ENCODE results near the gene DNAH1. TPM values are rescaled to one million over a fixed set of nuclear protein-coding genes. Genes with fewer than 3 reads are reported as not detected.

Gene DNAH1
- total RNA-seq, 2 donors from 2014 or later, result 1.5 to 2.5 TPM

GRCh38 chr3:52313188-52313773, 2.8 kb upstream of the DNAH1 start:
- Histone ChIP-seq H3K27ac (peak overlapping the region in 1 of 2 donors; percentile 35), H3K27me3 (no peaks in the 10 kb centered on the region), H3K9me3 (no peaks in the 10 kb centered on the region), H3K4me3 (no peak overlapping the region), H3K4me1 (peaks cover 0 to 25% of the 10 kb centered on the region in 2 donors), H3K36me3 (no peaks in the 10 kb centered on the region)
- no peak for DNase-seq (ENCODE audit: low spot score)
- TF ChIP-seq CTCF (IDR thresholded peaks at IDR 0.05), result no peak

- Histone ChIP-seq H3K9me3 (no peaks in the 10 kb centered on the region), H3K36me3 (no peaks in the 10 kb centered on the region), H3K4me3 (no peak overlapping the region), H3K27me3 (no peaks in the 10 kb centered on the region), H3K4me1 (peaks cover 0 to 26% of the 10 kb centered on the region in 2 donors), H3K27ac (peak overlapping the region; percentile 29 to 35)
- DNase-seq (ENCODE audit: low spot score), result peak; percentile 69
- TF ChIP-seq CTCF (IDR thresholded peaks at IDR 0.05), result no peak
Observed at GRCh38 chr3:52313774-52314188, 2.3 kb upstream of the DNAH1 start.

GRCh38 chr3:52314489-52314888, 1.6 kb upstream of the DNAH1 start:
- H3K27ac ChIP-seq, result peak overlapping the region in 1 of 2 donors; percentile 35
- H3K4me1 ChIP-seq, result peaks cover 0 to 26% of the 10 kb centered on the region in 2 donors
- H3K9me3 ChIP-seq, result no peaks in the 10 kb centered on the region
- no peaks in the 10 kb centered on the region for H3K36me3 ChIP-seq
- no peak overlapping the region for H3K4me3 ChIP-seq
- DNase-seq (ENCODE audit: low spot score), result no peak
- H3K27me3 ChIP-seq, result no peaks in the 10 kb centered on the region
- TF ChIP-seq CTCF (IDR thresholded peaks at IDR 0.05), result no peak

- TF ChIP-seq CTCF (IDR thresholded peaks at IDR 0.05), result no peak
- Histone ChIP-seq H3K4me3 (no peak overlapping the region), H3K27me3 (no peaks in the 10 kb centered on the region), H3K9me3 (no peaks in the 10 kb centered on the region), H3K27ac (no peak overlapping the region), H3K4me1 (peaks cover 0 to 26% of the 10 kb centered on the region in 2 donors), H3K36me3 (no peaks in the 10 kb centered on the region)
- no peak for DNase-seq (ENCODE audit: low spot score)
Observed at GRCh38 chr3:52315006-52315405, 1.1 kb upstream of the DNAH1 start.

GRCh38 chr3:52317208-52318000, 1.3 kb downstream of the DNAH1 start:
- H3K4me1 ChIP-seq, result peaks cover 0 to 26% of the 10 kb centered on the region in 2 donors
- TF ChIP-seq CTCF (IDR thresholded peaks at IDR 0.05), result no peak
- DNase-seq (ENCODE audit: low spot score), result no peak
- H3K27me3 ChIP-seq, result no peaks in the 10 kb centered on the region
- H3K4me3 ChIP-seq, result peak overlapping the region; percentile 33 to 45
- H3K9me3 ChIP-seq, result no peaks in the 10 kb centered on the region
- no peaks in the 10 kb centered on the region for H3K36me3 ChIP-seq
- no peak overlapping the region for H3K27ac ChIP-seq

Measured in right atrium auricular region (tissue), 2 donors.